Neutrophil (primary cell): ENCODE results near the gene COG2.

Experiments used
- H3K27ac ChIP-seq: fragments of 200-600 bp; sonication (generic); 2 replicates; pipeline ENCODE4 v1.5.1; 2016; ENCODE audit warnings: mild to moderate bottlenecking, moderate library complexity
- H3K27me3 ChIP-seq: fragments of 200-600 bp; sonication (generic); 2 replicates; pipeline ENCODE4 v1.6.0; 2016; ENCODE audit warnings: mild to moderate bottlenecking
- H3K36me3 ChIP-seq: fragments of 200-600 bp; sonication (generic); 2 replicates; pipeline ENCODE4 v1.5.1; 2017
- H3K4me1 ChIP-seq, 2 experiments: fragments of 200-600 bp in 1 of 2; sonication (generic) in 1 of 2; 1 replicate in 1 of 2; 2 replicates in 1 of 2; pipeline versions ENCODE4 v1.5.1 to v1.6.1; 2013 to 2016; ENCODE audit warnings: low read depth in 1 of 2, low read length in 1 of 2, mild to moderate bottlenecking in 1 of 2, moderate library complexity in 1 of 2; ENCODE audit not compliant: control insufficient read depth in 1 of 2, insufficient read depth in 1 of 2
- H3K4me3 ChIP-seq, 2 experiments: fragments of 200-600 bp in 1 of 2; sonication (generic) in 1 of 2; 1 replicate in 1 of 2; 2 replicates in 1 of 2; pipeline ENCODE4 v1.5.1; 2013 to 2016; ENCODE audit warnings: low read depth in 1 of 2, low read length in 1 of 2, mild to moderate bottlenecking in 1 of 2, moderate library complexity in 1 of 2
- H3K9me3 ChIP-seq: fragments of 200-600 bp; sonication (generic); 2 replicates; pipeline ENCODE4 v1.5.1; 2016
- TF ChIP-seq, protein P1 (sequence below): fragments of 200-600 bp; sonication (generic); IDR thresholded peaks from 2 replicates; pipeline ENCODE4 v1.5.1; 2016; ENCODE audit warnings: antibody characterized with exemption

COG2 gene

DNA sequence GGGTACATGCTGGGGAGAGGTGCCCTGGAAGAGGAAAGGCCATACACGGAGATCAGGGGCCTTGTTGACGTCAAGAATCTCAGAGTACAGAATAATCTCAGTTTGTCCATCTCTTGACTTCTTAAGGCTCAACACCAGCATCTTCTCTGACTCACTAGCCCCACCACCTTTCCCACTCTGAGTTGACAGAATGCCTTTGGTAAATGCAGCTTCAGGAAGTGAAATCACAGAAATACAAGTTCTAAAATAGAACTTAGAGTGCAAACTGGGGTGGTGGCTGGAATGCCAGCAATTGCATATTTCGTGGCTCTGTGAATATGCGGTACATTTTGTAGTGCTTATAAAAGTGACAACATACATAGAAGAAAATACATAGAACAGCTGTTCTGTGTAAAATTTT, 1.6 kb downstream of the COG2 start:
- Histone ChIP-seq H3K4me1 (peaks cover 21 to 25% of the 10 kb centered on the region in 2 experiments), H3K27ac (no peak overlapping the region), H3K4me3 (no peak overlapping the region)

DNA sequence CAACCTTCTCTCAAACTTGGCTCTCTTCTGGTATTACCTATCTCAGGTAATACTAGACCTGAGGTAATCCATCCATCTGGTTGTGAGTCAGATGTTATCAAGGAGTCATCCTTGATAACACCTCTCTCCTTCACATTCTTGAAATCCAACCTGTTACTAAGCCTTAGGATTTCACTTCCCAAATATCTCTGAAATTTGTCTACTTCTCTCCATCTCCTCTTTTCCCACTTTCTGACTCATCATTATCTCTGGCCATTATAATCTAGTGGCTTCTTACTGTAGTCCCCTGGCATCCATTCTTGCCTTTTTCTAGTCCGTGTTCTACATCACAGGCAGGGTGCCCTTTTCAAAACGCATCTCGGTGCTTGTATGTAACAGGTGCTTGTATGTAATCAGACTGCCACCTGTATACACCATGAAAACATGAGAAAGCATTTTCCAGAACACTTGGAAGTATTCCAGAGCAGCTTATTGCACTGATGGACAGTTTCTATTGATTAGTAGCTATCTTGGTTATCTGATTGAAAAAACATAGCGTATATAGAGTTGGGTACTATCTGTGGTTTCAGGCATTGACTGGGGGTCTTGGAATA, 4.5 kb downstream of the COG2 start:
- no peak overlapping the region for H3K4me3 ChIP-seq
- H3K4me1 ChIP-seq = peaks cover 18 to 23% of the 10 kb centered on the region in 2 experiments
- H3K36me3 ChIP-seq = no peaks in the 10 kb centered on the region
- H3K27me3 ChIP-seq = peaks cover 1% of the 10 kb centered on the region
- H3K9me3 ChIP-seq = no peaks in the 10 kb centered on the region
- H3K27ac ChIP-seq = no peak overlapping the region
- TF ChIP-seq, protein P1, sequence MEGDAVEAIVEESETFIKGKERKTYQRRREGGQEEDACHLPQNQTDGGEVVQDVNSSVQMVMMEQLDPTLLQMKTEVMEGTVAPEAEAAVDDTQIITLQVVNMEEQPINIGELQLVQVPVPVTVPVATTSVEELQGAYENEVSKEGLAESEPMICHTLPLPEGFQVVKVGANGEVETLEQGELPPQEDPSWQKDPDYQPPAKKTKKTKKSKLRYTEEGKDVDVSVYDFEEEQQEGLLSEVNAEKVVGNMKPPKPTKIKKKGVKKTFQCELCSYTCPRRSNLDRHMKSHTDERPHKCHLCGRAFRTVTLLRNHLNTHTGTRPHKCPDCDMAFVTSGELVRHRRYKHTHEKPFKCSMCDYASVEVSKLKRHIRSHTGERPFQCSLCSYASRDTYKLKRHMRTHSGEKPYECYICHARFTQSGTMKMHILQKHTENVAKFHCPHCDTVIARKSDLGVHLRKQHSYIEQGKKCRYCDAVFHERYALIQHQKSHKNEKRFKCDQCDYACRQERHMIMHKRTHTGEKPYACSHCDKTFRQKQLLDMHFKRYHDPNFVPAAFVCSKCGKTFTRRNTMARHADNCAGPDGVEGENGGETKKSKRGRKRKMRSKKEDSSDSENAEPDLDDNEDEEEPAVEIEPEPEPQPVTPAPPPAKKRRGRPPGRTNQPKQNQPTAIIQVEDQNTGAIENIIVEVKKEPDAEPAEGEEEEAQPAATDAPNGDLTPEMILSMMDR = no peak

More for the DNA sequence above, 1.6 kb downstream of the COG2 start:
- Histone ChIP-seq H3K27me3 (peaks cover 28% of the 10 kb centered on the region), H3K36me3 (no peaks in the 10 kb centered on the region), H3K9me3 (no peaks in the 10 kb centered on the region)
- TF ChIP-seq, protein P1 = no peak

DNA sequence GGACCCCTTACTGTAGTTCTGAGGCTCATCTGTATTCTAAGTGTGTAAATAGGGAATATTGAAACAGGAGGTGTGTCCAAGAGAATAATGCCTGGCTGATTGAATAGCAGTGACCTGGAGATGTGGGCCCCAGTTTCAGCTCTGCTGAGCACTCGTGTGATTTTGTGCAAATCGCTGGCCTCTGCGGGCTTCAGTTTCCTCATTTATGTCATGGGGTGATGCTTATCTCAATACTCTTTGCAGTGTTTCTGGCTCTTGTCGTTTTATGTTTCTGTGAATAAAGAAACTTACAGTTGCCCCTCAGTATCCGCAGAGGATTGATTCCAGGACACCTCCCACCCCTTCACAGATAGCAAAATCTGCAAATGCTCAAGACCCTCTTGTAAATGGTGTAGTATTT, 5.0 kb downstream of the COG2 start:
- Histone ChIP-seq H3K4me1 (peaks cover 14 to 19% of the 10 kb centered on the region in 2 experiments), H3K27ac (no peak overlapping the region), H3K36me3 (no peaks in the 10 kb centered on the region), H3K9me3 (no peaks in the 10 kb centered on the region), H3K27me3 (no peaks in the 10 kb centered on the region), H3K4me3 (no peak overlapping the region)
- TF ChIP-seq, protein P1 = no peak

DNA sequence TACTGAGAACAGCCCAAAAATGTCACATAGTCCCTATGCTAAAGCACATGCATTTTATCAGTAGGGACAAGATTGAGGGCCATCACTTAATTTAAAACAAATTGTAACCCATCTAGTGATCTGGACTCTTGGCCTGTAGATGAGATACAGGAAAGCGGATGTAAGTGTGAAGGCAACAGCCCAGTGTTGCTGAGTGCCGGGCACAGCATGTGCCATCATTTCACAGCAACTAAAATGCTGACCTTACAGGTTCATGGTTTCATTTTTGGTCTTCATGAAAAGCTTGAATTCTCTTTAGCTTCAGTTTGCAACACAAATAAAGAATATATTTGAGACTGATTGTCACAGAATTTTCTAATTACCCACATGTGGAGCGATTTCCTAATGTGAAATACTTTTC, 5.8 kb downstream of the COG2 start:
- Histone ChIP-seq H3K4me3 (no peak overlapping the region), H3K27ac (no peak overlapping the region), H3K27me3 (no peaks in the 10 kb centered on the region), H3K9me3 (no peaks in the 10 kb centered on the region), H3K4me1 (peaks cover 9 to 14% of the 10 kb centered on the region in 2 experiments), H3K36me3 (no peaks in the 10 kb centered on the region)
- TF ChIP-seq, protein P1 = no peak

DNA sequence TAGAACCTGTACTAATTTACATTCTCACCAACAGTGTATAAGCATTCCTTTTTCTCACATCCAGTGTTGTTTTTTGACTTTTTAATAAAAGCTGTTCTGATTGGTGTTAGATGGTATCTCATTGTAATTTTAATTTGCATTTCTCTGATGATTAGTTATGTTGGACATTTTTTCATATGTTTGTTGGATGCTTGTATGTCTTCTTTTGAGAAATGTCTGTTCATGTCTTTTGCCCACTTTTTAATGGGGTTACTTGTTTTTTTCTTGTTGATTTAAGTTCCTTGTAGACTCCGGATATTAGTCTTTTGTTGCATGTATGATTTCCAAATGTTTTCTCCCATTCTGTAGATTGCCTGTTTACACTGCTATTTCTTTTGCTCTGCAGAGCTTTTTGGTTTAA, 8.0 kb downstream of the COG2 start:
- Histone ChIP-seq H3K4me3 (no peak overlapping the region), H3K27me3 (no peaks in the 10 kb centered on the region), H3K27ac (no peak overlapping the region), H3K9me3 (no peaks in the 10 kb centered on the region), H3K36me3 (no peaks in the 10 kb centered on the region), H3K4me1 (no peaks in the 10 kb centered on the region)
- TF ChIP-seq, protein P1 = no peak
